ENCODE measurements around the gene SFSWAP. TPM values are rescaled to one million over a fixed set of nuclear protein-coding genes. Genes with fewer than 3 reads are reported as not detected.

The SFSWAP gene
- total RNA-seq, 1 experiment from 2014 or later, result 50.4 TPM

DNA sequence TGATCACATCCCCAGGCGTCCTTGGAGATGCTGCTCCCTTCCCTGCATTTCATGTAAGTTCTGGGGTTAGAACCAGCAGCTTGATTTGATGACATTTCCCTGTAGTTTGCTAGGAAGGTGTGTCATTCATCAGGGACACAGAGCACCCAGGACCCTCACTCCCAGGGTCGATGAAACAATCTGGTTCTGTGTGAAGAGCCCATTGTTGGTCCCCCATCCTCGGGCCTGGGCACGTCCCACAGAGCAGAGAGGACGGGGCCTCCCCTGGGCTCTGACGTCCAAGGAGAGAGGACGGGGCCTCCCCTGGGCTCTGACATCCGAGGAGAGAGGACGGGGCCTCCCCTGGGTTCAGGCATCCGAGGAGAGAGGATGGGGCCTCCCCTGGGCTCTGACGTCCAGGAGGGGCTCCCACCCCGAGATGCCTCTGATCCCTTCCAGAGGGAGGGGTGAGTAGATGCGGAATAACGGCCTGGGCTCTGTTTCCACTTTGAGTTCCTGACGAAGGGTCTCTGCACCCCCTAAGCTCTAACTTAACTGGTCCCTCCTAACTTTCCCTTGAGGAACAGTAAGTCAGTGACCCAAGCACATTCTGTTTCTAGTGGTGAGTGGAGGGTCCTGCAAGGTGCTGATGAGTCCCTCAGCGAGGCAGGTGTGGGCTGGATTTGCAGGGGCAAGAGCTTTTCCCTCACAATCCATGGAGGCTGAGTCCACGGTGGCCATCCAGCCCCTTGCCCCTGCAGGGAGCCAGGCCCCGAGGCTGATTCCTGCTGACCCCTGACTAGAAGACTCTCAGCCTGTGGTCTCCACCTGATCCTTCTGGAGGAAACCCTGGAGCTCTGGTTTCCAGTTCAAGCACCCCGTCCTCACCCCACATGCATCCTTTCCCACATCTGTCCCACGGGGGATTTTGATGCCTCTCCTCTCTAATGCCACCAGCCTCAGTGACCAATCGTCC lies 35.5 kb upstream of the SFSWAP start (continued):
- TF ChIP-seq, protein P1, sequence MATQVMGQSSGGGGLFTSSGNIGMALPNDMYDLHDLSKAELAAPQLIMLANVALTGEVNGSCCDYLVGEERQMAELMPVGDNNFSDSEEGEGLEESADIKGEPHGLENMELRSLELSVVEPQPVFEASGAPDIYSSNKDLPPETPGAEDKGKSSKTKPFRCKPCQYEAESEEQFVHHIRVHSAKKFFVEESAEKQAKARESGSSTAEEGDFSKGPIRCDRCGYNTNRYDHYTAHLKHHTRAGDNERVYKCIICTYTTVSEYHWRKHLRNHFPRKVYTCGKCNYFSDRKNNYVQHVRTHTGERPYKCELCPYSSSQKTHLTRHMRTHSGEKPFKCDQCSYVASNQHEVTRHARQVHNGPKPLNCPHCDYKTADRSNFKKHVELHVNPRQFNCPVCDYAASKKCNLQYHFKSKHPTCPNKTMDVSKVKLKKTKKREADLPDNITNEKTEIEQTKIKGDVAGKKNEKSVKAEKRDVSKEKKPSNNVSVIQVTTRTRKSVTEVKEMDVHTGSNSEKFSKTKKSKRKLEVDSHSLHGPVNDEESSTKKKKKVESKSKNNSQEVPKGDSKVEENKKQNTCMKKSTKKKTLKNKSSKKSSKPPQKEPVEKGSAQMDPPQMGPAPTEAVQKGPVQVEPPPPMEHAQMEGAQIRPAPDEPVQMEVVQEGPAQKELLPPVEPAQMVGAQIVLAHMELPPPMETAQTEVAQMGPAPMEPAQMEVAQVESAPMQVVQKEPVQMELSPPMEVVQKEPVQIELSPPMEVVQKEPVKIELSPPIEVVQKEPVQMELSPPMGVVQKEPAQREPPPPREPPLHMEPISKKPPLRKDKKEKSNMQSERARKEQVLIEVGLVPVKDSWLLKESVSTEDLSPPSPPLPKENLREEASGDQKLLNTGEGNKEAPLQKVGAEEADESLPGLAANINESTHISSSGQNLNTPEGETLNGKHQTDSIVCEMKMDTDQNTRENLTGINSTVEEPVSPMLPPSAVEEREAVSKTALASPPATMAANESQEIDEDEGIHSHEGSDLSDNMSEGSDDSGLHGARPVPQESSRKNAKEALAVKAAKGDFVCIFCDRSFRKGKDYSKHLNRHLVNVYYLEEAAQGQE (IDR thresholded peaks at IDR 0.05; ENCODE audit: low read depth), result no peak
- TF ChIP-seq ZFX (IDR thresholded peaks at IDR 0.05) (no peak), YY1 (IDR thresholded peaks at IDR 0.05; ENCODE audit: extremely low read depth, insufficient replicate concordance, low read depth, low read length) (no peak)

DNA sequence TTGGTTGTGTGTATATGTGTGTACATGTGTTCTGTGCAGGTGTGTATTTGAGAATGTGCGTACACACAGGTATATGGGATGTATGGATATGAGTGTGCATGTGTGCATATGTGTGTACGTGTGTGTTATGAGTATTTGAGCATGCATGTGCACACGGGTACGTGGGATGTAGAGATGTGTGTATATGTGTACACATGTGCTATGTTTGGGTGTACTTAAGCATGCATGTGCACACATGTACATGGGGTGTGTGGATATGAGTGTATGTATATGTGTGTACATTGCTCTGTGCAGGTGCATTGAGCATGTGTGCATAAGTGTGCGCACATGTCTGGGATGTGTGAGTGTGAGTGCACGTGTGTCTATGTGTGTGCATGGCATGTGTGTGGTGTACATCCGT lies 34.3 kb upstream of the SFSWAP start:
- H3K27me3 ChIP-seq (ENCODE audit: insufficient read depth, low read length), result no peaks in the 10 kb centered on the region
- ATAC-seq (no peak), DNase-seq (ENCODE audit: low read depth, low spot score) (no peak)
- no peak overlapping the region for H3K4me3 ChIP-seq (replicated peaks in 1 of 2; ENCODE audit: low read depth in 1 of 2, low read length in 2 of 2)
- RAD21 ChIA-PET (ENCODE audit: low non-redundant PET in 1 of 2, low total read pairs in 2 of 2, uncharacterized antibody in 2 of 2, unreplicated experiment in 2 of 2), result no interaction called here
- no peak overlapping the region for H3K9ac ChIP-seq (ENCODE audit: low read length)
- POLR2A ChIA-PET, result no interaction called here
- no peaks in the 10 kb centered on the region for H3K9me2 ChIP-seq (ENCODE audit: insufficient read depth)
- BruUV-seq (replicated peaks), result no TSS peak
- CTCF ChIA-PET, result no interaction called here
- no peak overlapping the region for H3K4me2 ChIP-seq (ENCODE audit: low read length)
- H2AFZ ChIP-seq (ENCODE audit: low read depth, low read length, poor library complexity, severe bottlenecking), result no peak overlapping the region
- H3K27ac ChIP-seq (ENCODE audit: low read depth, low read length), result no peak overlapping the region
- H3K36me3 ChIP-seq (ENCODE audit: control insufficient read depth in 1 of 2, insufficient read depth in 2 of 2, low read length in 2 of 2), result no peaks in the 10 kb centered on the region
- H3K4me1 ChIP-seq (ENCODE audit: control insufficient read depth in 1 of 2, insufficient read depth in 2 of 2, low read length in 2 of 2), result peaks cover 0 to 10% of the 10 kb centered on the region in 2 experiments; a peak in 2 of 4 replicates
- no peaks in the 10 kb centered on the region for H4K20me1 ChIP-seq (ENCODE audit: insufficient read depth)
- peaks cover 0 to 8% of the 10 kb centered on the region in 2 experiments; a peak in 1 of 4 replicates for H3K9me3 ChIP-seq (ENCODE audit: control insufficient read depth in 1 of 2, insufficient read depth in 1 of 2, low read depth in 1 of 2, low read length in 2 of 2)
- no peaks in the 10 kb centered on the region for H3K79me2 ChIP-seq (ENCODE audit: insufficient read depth, low read length)
- intact Hi-C loops (cut with micrococcal nuclease), result no loop called here
- TF ChIP-seq FOSL1 (IDR thresholded peaks at IDR 0.05; ENCODE audit: low read depth) (no peak), CBX3 (IDR thresholded peaks at IDR 0.05; ENCODE audit: low read depth) (no peak), TCF7L2 (IDR thresholded peaks at IDR 0.05; ENCODE audit: borderline replicate concordance, extremely low read depth, insufficient read depth, insufficient read length) (no peak), SIN3A (IDR thresholded peaks at IDR 0.05; ENCODE audit: low read depth) (no peak), POLR2A (IDR thresholded peaks at IDR 0.05; ENCODE audit: borderline replicate concordance, extremely low read depth, insufficient read depth, insufficient read length) (no peak), RAD21 (IDR thresholded peaks at IDR 0.05; ENCODE audit: low read depth) (no peak), ZNF274 (IDR thresholded peaks at IDR 0.05; ENCODE audit: low read depth, low read length) (no peak), YY1 (IDR thresholded peaks at IDR 0.05; ENCODE audit: extremely low read depth, insufficient replicate concordance, low read depth, low read length) (no peak), EZH2phosphoT487 (IDR thresholded peaks at IDR 0.05; ENCODE audit: borderline replicate concordance) (no peak)
- TF ChIP-seq, protein P2, sequence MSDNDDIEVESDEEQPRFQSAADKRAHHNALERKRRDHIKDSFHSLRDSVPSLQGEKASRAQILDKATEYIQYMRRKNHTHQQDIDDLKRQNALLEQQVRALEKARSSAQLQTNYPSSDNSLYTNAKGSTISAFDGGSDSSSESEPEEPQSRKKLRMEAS (IDR thresholded peaks at IDR 0.05), result no peak
- TF ChIP-seq, protein P1 (IDR thresholded peaks at IDR 0.05; ENCODE audit: low read depth), result no peak
- TF ChIP-seq, protein P3, sequence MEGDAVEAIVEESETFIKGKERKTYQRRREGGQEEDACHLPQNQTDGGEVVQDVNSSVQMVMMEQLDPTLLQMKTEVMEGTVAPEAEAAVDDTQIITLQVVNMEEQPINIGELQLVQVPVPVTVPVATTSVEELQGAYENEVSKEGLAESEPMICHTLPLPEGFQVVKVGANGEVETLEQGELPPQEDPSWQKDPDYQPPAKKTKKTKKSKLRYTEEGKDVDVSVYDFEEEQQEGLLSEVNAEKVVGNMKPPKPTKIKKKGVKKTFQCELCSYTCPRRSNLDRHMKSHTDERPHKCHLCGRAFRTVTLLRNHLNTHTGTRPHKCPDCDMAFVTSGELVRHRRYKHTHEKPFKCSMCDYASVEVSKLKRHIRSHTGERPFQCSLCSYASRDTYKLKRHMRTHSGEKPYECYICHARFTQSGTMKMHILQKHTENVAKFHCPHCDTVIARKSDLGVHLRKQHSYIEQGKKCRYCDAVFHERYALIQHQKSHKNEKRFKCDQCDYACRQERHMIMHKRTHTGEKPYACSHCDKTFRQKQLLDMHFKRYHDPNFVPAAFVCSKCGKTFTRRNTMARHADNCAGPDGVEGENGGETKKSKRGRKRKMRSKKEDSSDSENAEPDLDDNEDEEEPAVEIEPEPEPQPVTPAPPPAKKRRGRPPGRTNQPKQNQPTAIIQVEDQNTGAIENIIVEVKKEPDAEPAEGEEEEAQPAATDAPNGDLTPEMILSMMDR (IDR thresholded peaks at IDR 0.05 in 2 of 3, conservative IDR thresholded peaks at IDR 0.05 in 1 of 3; ENCODE audit: borderline replicate concordance in 1 of 3, insufficient read depth in 1 of 3, low read depth in 2 of 3, low read length in 2 of 3), result no peak
